GM19351 (cell line): ENCODE measurements around the gene ZSWIM8.
"Not testable (repeated sequence)": the region's sequence is repeated elsewhere in the genome, so short reads cannot be mapped to it uniquely, and the experiment has no call there.

Source experiments
- ATAC-seq: cut with Tn5 transposase; IDR thresholded peaks from one replicate; pipeline ENCODE4 v1.9.1; 2021; ENCODE audit warnings: mild to moderate bottlenecking, moderate library complexity; ENCODE audit not compliant: unreplicated experiment

The ZSWIM8 gene, protein sequence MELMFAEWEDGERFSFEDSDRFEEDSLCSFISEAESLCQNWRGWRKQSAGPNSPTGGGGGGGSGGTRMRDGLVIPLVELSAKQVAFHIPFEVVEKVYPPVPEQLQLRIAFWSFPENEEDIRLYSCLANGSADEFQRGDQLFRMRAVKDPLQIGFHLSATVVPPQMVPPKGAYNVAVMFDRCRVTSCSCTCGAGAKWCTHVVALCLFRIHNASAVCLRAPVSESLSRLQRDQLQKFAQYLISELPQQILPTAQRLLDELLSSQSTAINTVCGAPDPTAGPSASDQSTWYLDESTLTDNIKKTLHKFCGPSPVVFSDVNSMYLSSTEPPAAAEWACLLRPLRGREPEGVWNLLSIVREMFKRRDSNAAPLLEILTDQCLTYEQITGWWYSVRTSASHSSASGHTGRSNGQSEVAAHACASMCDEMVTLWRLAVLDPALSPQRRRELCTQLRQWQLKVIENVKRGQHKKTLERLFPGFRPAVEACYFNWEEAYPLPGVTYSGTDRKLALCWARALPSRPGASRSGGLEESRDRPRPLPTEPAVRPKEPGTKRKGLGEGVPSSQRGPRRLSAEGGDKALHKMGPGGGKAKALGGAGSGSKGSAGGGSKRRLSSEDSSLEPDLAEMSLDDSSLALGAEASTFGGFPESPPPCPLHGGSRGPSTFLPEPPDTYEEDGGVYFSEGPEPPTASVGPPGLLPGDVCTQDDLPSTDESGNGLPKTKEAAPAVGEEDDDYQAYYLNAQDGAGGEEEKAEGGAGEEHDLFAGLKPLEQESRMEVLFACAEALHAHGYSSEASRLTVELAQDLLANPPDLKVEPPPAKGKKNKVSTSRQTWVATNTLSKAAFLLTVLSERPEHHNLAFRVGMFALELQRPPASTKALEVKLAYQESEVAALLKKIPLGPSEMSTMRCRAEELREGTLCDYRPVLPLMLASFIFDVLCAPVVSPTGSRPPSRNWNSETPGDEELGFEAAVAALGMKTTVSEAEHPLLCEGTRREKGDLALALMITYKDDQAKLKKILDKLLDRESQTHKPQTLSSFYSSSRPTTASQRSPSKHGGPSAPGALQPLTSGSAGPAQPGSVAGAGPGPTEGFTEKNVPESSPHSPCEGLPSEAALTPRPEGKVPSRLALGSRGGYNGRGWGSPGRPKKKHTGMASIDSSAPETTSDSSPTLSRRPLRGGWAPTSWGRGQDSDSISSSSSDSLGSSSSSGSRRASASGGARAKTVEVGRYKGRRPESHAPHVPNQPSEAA (N-terminal part only)

DNA sequence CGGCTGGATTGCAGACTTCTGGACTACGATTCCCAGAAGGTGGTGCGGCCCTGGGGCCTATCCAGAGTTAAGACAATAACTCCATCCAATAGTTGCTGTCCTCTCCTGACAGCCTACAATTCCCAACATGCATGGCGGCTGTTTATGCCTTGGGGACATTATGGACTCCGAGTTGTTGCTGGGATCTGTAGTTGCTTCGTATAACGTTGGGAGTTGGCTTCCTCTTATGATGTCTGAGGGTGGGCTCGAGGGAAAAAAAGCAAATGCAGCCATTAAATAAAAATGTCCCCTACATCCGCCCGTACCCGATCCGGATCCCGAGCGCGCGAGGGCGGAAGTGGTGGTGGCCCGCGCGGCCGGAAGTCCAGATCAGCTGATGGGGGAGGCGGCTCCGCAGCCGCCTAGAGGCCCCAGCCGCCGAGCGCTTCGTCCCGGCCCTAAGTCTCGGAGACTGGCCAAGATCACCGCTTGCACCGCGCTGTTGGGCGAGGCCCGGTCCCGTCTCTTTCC is at the start of gene ZSWIM8:
TSS of gene ZSWIM8 (plus strand) at position 396 of the 510 bp plus-strand sequence. CDS start 273 bp downstream, outside the sequence.
- peak; percentile 68 for ATAC-seq

DNA sequence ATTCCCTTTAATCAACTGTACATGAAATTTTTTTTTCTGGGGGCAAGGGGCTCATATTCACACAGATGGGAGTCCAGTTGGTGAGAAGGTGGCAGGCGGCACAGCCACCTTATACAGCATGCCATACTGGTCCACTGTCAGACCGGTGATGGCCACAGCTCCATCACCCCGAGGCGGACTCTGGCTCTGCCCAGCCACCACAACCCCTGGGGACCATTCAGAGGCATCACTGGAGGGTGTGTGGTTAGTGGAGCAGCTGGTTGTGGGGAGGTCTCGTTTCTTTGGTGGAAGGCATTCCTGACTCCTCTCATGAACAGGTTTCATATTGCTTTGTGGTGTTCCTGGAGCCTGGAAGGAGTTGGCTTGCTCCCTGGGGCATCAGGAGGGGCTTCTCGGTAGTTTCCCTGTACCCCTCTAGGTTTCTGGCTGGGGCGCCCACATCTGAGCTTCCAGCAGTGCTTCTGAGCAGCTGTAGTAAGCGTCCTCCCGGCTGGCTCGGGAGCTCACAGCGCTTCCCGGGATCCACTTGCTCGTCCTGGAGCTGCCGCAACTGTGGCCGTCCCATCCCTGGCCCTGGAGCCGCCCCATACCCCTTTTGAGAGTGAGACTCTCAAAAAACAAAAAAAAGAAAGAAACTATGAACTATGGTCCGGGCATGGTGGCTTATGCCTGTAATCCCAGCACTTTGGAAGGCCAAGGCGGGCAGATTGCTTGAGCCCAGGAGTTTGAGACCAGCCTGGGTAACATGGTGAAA is 44.7 kb upstream of the ZSWIM8 start:
- ATAC-seq, result not testable (repeated sequence)

DNA sequence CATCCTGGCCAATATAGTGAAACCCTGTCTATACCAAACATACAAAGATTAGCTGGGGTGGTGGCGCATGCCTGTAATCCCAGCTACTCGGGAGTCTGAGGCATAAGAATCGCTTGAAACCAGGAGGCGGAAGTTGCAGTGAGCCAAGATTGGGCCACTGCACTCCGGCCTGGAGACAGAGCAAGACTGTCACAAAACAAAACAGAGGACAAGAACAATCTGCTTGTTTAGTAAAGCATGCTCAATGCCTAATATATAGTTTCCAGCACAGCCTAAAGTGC is 43.0 kb upstream of the ZSWIM8 start:
- no peak for ATAC-seq

DNA sequence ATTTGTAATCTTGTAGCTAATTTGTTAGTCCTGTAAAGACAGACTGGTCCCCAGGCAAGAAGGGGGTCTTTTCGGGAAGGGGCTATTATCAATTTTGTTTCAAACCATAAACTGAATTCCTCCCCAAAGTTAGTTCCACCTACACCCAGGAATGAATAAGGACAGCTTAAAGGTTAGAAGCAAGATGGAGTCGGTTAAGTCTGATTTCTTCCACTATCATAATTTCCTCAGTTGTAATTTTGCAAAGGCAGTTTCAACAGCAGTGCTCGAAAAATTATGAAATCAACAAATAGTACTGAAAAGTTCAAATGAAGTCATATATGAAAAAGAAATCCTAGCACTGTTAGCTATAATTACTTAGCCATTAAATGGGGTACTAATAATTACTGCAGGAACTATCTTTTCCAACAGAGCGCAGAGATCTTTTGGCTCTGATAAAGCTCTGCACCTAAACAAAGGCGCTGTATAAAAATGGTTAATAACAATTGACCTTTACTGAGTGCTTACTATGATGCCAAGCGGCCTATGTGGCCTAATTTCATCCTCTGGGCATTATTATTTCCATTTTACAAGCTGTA is 42.0 kb upstream of the ZSWIM8 start:
- no peak for ATAC-seq

DNA sequence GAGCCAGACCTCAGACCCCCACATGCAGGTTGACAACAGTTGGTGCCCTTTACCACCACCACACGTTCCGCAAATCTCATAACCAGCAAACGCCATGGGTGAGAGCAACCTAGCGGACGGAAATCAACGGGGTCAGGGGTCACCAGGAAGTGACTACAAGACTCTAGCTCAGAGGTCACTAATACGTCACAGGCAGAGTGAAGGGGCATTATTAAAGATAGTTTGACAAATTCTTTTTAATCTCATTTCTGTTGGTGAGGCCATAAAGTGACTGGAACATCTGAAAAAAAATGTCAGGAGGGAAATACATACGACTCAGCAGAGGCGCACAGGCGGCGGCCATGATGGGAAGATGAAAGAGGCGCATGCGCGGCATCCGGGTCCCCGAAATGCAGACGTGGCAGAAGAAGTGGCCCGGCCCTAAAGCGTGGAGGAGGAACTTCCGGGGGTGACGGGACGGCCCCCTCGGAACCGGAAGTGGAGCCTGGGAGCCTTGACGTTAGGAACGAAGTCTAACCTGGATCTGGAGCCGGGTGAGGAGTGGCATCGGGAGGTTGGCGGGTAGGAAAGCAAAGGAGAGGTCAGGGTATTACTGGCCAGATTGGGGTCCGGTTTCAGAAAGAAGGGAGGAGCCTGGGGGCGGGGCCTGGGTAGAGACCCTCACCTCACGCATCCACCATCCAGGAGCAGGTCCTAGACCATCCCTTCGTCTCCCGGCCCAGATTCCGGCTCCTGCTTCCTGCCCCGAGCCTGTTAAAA is 41.3 kb upstream of the ZSWIM8 start, which contains the start of gene SEC24C:
TSS of gene SEC24C (plus strand) at position 468 of the 759 bp plus-strand sequence. CDS start 2,461 bp downstream, outside the sequence.
- ATAC-seq, result peak; percentile 91

DNA sequence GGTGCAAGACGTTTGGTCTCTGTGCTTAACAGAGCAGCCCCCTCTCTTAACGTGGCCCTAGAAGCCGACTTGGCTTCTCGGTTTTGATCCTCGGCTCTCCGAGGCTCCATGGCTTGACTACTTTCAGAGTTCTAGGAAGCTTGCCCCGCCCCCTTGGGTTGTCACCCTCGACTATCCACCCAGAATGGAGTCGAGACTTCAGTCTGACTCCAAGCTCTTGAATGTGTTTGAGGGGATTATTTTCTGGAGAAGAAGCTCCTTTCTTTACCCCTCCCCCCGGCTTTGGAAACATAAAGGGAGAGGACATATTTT is 40.8 kb upstream of the ZSWIM8 start:
- ATAC-seq, result peak; percentile 37

DNA sequence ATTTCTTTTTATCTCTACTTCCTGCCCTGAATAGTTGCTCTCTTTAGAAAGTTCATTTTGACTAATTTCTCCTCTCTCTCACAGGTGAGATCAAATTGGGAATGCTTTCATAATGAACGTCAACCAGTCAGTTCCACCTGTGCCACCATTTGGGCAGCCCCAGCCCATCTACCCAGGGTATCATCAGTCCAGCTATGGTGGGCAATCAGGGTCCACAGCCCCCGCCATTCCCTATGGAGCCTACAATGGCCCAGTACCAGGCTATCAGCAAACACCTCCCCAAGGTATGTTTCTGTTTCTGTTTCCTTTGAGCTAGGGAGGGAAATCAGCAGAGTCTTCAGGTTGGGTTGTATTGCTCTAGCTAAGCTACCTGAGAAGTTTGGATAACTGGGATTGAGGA is 38.7 kb upstream of the ZSWIM8 start:
- no peak for ATAC-seq

DNA sequence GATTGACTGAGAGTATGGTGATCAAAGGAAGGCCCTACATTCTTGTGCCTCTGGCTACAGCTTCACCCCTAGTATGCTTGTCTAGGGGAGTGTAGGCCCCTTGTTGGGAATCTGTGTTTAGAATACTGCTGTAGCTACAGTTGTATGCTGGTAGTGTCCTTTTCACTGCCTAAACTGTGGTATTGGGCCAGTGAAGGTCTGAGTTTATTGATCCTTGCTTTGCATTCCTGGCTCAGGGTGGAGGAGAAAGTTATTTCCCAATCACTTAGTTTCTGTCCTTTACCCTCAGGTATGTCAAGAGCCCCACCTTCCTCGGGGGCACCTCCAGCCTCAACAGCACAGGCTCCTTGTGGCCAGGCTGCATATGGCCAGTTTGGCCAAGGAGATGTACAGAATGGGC is 34.6 kb upstream of the ZSWIM8 start:
- ATAC-seq, result no peak

DNA sequence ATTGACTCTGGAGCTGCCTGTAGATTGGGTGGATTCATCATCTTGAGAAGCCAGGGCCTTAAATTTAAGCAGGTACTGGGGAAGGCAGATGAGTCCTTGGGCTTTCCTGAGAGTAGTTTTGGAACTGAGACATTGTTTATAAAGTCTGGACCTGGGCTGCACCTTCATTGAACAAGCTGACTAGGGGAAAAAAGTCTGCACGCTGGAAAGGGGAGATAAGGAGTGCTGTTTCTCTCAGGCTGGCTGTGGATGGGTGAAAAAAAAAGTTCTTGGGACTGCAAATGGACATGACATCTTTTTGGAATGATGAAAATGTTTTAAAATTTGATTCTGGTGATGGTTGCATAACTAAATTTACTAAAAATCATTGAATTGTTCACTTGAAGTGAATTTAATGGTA is 29.2 kb upstream of the ZSWIM8 start:
- no peak for ATAC-seq

DNA sequence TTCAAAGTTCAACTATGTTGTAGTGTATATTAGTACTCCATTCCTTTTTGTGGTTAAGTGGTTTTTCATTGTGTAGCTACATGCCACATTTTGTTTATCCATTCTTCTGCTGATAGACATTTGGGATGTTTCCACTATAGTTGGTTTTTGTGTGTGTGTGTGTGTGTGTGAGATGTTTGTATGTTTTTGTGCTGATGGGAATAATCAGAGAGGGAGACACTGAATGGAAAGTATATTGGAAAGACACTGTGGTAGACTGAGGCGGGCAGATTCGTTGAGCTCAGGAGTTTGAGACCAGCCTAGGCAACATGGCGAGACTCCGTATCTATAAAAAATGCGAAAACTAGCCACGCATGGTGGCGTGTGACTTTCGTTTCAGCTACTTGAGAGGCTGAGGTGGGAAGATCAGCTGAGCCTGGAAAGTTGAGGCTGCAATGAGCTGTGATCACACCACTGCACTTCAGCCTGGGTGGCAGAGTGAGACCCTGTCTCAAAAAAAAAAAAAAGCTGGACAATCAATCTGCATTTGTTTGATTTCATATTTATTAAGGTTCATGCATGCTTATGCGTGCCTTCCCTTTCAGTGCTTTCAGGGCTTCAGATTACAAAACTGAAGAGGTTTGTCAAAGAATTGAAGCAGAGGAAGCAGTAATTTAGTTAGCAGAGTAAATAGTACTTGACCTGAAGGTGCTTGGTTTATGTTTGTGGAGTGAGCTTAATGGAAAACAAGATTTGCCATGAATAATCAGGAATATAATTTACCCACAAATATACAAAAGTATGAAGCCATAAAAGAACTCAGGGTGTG is 26.5 kb upstream of the ZSWIM8 start:
- peak; percentile 53 for ATAC-seq

DNA sequence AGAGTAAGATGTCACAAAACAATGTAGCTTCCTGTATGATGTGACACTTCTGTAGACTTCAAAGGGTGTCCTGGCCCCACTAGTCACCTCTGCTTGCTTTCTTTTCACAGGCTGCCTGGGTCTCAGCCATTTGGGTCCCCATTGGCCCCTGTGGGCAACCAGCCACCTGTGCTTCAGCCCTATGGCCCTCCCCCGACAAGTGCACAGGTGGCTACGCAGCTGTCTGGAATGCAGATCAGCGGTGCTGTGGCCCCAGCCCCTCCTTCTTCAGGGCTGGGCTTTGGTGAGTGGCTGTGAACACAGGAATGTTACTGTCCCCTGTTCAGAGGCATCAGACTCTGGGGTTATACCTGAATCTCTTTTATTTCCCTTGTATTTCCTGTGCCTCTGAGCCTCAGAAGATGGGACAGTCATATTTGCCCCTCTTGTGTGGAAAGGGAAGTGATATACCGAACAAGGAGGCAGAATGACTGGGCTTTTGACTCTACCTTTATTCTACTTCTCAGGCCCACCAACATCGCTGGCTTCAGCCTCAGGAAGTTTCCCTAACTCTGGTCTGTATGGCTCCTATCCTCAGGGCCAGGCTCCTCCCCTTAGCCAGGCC is 25.8 kb upstream of the ZSWIM8 start:
- ATAC-seq, result peak; percentile 66

DNA sequence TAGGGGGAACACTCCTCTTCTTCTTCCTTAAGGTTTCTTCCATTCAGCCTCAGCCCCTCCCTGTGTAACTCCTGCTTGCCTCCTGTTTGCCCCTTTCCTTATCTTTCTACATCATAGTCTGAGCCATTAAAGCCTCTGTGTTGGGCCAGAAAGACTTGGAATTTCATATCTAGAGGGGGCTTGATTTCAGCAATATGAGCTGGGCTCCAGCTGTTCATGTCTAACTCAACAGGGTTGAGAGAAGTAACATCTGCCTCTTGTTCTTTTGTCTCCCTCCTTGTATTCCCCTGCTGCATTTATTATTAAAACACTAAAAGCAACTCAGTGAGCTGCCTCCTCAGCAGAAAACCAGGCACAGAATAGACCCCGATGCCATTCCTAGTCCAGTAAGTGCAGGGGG is 23.6 kb upstream of the ZSWIM8 start:
- ATAC-seq, result no peak

DNA sequence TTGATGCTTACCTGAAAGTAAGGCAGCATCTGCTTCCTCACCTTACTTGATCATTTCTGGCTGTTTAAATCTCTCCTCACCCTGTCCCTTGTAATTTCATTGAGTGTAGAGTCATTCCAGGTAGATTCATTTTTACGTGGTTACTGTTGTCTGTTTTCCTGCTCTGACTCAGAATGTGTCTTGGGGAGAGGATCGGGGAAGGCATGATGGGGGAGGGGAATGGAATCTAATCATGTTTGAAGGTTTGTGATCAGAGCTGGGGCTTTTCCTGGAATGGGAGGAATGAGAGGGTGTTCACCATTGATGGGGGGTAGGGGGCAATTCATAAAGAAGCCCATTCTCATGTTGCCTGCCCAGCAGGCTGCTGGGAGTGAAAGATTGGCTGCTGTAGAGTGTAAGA is 22.5 kb upstream of the ZSWIM8 start:
- no peak for ATAC-seq

DNA sequence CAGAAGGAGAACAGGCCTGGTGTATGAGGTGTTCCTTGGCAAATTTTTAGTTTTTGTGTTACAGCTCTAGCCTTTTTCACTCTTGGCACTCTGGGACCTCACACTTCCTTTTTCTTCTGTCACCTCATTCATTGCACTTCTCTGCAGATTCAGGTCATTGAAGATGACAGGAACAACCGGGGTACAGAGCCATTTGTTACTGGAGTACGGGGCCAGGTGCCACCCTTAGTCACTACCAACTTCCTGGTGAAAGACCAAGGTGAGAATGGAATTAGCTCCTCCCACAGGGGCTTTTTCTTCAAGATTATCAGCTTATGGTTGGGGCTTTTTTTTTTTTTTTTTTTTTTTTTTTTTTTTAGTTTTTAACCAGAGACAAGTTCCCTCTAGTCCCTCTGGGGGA is 22.1 kb upstream of the ZSWIM8 start:
- no peak for ATAC-seq

DNA sequence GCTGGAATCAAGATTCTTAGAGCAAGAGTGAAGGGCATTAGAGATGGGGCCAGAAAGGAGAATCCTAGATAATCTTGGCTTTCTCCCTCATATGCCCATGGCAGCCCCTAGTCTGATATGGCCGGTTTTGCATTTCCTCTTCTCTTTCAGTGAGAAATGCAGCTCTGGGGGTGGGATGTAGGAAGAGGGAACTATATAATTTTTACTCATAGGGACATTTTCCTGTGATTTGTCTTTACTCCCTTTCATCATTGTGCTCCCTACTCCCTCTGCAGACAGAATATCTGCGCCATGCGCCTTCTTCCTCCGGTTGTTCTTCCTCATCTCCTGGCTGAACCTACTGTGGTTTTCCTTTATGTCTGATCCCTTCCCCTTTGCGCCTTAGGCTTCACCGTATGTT is 20.3 kb upstream of the ZSWIM8 start:
- no peak for ATAC-seq

DNA sequence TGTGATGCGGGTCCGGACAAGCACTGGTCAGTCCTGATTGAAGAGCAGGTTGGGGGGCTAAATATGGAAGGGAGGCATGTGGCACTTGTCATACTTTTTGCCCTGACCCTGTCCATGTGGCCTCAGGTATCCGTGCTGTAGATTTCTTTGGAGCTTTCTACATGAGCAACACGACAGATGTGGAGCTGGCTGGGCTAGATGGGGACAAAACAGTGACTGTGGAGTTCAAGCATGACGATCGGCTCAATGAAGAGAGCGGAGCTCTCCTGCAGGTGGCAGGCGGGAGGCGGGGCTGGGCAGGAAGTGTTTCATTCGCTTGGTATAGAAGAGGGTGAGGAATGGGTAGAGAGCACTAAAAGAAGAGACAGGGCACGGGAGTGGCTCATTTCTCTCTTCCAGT is 16.5 kb upstream of the ZSWIM8 start:
- ATAC-seq, result no peak

DNA sequence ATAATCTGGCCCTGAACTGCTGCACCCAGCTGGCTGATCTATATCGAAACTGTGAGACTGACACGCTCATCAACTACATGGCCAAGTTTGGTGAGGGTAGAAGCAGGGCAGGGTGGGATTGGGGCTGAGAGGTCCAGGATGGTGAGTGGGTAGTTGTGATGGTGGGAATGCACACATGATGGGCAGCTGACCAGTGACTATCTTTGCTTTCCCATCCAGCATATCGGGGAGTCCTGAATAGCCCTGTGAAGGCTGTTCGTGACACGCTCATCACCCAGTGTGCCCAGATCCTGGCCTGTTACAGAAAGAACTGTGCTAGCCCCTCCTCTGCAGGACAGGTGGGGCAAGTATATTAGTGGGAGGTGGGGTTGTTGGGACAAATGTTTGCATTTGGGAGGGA is 16.0 kb upstream of the ZSWIM8 start:
- ATAC-seq, result no peak

DNA sequence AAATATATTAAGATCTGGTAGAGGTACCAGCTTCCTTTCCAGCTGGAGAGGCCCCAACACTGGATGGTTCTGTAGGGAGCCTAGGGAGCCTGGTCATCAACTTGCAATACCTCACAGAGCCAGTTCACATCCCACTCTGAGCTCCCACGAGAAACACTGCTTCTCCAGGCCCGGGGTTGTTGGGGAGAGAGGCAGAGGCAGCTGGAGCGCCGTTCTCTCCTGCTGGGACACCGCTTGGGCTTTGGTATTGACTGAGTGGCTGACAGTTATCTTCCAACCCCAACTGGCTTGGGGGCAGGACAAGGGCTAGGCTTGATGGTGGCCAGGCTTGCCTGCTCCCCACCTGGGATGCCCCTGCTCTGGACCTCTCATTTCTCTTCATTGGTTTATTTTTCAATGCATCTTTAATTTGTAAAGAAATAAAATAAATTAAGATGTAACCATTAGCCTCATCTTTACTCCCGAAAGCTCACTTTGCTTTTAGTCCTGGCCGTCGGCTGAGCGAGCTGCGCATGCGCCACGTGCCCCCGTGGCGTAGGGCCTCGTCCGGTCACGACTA is 13.6 kb upstream of the ZSWIM8 start:
- peak; percentile 16 for ATAC-seq
